ENCODE measurements around the gene IPCEF1.
"Not testable (repeated sequence)": the region's sequence is repeated elsewhere in the genome, so short reads cannot be mapped to it uniquely, and the experiment has no call there.

The IPCEF1 gene

DNA sequence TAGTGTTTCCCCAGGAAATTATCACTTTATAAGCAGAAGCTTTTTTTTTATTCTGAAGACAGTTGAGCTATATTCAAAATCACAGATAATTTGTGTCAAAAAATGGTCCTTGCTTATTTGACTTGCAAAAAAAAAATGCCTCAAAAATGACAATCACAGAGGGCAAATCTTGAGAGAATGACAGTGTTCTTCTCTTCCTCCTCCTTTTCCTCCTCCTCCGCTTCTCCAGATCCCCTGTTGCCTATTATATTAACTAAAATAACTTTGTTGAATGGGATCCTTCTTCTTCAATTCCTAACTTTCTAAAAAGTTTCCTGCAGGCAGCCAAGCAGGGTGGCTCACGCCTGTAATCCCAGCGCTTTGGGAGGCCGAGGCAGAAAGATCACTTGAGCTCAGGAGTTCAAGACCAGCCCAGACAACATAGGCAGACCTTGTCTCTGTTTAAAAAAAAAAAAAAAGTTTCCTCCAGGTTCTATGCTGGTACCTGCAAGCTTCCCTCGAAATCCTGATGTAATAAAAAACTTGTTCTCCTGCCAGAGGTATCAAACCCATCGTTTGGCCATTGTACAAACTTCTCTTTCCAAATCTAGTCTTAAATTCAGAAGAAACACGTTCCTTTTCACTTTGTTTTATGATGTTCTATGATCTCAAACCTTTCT lies 128.6 kb downstream of the IPCEF1 start:
- DNase-seq, result no peak

DNA sequence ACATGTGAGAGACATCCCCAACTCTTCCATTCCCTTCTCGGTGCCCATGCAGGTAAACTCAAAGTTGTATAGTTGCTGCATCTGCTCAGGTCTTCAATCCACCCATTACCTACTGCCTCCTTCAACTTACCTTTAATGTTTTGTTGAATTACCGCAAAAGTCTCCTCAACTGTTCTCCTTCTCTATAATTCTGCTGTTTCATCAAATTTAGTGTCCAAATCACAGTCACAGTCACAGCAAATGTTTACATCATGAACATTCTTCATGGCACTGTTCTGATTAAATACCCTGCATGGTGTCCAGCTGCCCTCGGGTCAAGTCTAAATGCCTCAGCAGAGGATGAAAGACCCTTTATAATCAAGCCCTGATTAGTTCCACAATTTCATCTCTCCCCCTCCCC lies 130.1 kb downstream of the IPCEF1 start:
- no peak for DNase-seq

DNA sequence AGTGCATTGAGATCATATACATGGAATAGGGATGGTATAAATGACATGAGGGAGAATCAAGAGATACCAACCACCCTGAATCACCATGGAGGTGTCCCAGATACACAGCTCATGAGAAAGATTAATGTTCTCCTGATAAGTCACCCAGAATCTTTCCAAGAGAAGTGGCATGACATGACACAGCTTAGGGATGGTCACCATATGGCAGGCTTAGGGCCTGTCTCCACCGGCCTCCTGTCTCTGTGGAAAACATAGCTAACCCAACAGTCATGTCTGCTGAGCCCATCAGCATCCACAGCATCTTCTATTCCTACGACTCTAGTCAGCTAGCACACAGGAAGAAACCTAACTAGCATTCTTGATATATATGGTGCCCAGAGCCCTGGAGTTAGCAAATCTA lies 133.3 kb downstream of the IPCEF1 start:
- DNase-seq, result no peak

DNA sequence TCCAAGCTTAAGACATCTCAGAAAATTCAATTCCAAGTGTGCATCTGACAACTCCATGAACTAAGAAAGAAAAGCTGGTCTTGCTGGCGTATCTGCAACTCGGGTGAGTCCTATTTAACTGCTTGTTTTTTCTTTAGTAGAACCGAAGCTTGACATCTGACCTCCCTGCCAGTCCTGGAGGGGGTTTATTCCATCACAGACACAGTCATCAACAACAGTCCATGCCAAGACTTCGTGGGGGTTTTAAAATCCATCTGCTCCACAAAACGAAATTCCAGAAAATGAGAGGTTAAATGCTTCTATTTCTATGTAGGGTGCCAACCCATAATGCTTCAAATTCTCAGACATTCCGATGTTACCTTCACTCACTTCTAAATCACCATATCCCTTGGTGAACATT lies 133.9 kb downstream of the IPCEF1 start:
- no peak for DNase-seq

DNA sequence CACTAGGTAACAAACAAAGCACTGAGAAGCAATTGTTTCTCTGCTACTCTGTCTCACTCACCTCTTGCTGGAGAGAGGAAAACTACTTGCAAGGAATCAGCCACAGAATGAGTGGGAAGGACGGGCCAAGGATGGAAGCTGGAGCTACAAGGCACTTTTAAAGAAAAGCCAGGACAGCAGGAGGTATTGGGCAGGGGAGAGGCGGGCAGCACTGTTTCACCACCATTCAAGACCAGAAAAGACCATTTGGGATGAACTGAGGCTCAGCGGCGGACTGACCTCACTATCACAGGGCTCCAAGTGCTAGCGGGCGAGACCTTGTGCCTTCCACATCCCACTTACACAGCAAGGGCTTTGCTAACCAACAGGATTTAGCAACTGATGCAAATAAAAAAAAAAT lies 137.4 kb downstream of the IPCEF1 start:
- no peak for DNase-seq

DNA sequence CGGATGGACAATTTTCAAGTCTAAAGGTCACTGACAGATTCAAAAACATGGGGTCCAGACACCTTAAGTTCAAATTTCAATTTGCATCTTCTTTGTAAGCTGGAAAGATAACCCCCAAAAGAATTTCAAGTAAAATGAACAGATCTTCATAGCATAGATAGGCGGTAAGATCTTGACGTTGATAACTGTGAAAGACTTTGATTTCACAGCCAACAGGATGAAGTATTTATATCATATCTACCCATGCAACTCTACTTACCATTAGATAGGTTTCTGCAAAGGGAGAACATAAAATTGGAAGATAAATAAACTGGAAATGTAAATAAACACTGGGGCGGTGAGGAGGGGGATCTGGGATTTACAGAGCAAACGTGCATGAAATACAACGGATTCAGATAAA lies 137.8 kb downstream of the IPCEF1 start:
- DNase-seq, result no peak

DNA sequence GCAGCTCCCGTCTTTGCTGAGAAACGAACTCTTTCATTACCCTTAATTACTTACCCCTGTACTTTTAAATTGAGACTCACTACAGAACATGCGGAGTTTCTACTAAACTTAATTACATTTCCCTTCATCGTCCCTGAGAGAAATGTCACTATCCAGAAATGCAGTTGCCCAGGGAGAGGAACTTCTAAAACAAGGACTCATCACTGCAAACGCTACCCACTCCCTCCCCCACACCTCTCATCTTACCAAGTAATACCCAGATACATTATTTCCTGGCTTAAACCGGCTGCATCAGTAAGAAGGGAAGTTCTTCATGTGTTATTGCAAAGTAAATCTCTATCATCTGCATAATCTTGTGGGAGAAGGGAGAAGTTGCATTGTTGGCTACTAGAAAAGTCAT lies 138.3 kb downstream of the IPCEF1 start:
- DNase-seq, result peak in 1 of 51 donors; percentile 16

DNA sequence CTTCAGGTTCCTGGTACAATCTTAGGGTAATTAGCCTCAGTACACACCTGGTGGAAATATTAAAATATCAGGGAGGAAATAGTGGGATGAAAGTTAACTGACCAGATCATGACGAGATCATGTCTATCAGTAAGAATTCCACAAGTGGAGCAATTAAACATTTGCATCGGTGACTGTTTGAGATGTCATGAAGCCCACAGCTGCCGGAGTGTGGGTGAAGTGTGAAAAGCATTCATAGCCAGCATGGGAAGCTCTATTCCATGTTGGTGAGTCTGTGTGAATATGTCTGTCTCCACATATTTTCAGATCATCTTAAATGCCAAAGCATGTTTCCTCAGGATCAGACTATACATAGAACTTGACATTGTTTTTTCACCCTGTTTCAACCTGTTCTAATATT lies 142.8 kb downstream of the IPCEF1 start:
- no peak for DNase-seq

DNA sequence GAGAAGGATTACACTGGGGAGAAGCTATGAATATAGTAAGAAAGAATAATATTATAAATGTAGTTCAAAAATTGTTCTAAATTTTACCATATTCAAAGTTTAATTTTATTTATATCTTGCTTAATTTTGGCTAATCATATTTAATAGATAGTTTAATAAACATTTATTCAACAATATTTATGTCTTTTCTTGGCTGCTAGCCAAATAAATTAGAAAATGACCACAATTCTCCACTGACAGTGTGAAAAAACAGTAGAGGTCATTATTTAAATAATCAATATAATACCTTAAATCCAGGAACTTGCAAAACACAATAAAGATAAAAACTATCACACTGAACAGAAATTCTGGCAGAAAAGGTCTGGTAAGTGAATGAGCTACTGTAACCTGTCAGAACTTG lies 145.9 kb downstream of the IPCEF1 start:
- no peak for DNase-seq

DNA sequence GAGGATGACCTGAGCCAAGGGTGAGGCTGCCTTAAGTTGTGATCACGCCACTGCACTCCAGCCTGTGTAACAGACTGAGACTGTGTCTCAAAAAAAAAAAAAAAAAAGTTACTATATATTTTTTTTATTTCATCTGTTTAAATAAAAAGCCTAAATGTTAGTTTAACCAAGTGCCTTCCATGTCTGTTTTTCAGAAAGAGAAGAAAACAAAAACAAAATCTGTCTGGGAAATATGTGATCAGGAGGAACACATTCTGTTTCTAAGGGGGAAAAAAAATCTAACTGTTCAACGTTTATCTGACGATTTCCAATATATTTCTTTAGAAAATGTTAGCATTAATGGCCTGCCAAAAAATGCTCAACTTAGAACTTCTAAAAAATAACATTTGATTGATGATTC lies 147.0 kb downstream of the IPCEF1 start:
- no peak for DNase-seq

DNA sequence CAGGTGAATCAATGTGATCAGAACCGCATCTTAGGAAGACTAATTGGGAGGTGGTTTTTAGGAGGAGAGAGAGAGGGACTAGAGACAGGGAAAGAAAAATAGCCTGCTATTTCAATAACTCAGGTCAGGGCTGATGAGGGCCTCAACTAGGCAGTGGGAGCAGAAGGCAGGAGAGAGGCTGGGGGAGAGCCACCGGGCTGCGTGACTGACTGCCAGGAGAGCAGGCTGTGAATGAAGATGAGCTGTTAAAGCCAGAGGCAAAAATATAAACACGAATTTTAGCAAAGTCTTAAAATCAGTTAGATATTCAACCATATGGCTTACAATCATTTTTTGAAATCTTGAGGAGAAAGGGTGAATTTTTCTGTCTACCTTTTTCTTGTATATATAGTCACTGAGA lies 149.6 kb downstream of the IPCEF1 start:
- peak in 1 of 51 donors; percentile 25 for DNase-seq

DNA sequence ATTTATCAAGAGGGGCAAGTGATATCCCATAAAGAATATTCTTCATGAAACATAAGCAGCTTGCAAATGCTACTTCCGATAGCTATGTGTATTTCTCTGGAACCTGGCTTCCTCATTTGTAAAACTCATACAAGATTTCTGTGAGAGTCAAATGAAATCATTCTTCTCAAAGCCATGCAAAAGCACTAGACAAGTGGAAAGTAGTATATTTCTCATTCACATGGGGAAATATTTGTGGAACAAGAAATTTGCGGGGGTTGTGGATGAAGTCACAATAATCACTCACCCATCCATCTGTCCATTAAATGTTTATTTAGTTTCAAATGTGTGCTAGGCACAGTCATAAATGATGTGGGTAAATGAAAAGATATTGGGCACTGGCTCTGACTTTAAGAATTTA lies 150.5 kb downstream of the IPCEF1 start:
- DNase-seq, result no peak

DNA sequence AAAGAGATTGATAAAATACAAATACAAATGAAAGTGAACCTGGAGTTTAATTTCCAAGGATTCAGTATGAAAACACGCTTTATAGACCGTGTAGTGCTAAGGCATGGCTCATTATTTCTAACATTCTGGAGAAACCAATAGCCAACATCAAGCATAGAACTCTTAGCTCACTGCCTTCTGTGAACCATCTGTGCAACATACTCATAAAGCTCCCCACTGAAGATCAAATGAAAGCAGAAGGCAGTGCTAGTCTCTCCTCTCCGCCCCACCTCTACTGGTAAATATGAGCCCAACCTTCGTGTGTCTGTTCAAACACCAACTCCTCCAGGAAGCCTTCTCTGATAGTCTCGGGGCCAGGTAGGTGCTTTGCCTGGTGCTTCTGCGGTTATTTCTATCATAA lies 153.6 kb downstream of the IPCEF1 start:
- no peak for DNase-seq

DNA sequence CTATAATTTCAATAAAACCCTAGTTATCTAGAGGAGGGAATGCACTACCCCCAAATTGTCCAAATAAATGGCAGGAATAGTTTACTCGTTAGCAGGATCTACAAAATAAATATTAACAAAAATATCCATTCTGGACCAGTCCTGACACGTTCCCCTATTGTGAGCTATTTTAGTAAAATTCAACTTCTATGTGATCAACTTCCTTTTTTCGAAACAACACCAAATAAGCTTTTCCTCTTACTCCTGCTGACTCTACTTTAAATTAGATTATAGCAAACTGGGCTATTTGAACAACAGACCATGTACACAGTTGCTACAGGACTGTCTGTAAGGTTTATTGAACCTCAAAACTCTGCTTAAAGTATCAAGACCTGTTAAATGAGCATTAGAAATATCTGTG lies 154.3 kb downstream of the IPCEF1 start:
- DNase-seq, result no peak

DNA sequence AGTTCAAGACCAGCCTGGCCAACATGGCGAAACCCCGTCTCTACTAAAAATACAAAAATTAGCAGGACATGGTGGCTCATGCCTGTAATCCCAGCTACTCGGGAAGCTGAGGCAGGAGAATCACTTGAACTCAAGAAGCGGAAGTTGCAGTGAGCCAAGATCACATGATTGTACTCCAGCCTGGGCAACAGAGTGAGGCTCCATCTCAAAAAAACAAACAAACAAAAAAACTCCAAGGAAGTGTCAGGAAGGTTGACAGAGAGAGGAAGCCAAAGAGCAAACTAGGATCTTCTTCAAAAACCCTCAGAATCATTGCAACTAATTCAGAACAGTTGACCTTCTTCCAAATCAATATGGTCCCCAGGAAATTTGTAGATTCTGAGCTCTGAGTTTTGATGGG lies 154.9 kb downstream of the IPCEF1 start:
- DNase-seq, result not testable (repeated sequence)

DNA sequence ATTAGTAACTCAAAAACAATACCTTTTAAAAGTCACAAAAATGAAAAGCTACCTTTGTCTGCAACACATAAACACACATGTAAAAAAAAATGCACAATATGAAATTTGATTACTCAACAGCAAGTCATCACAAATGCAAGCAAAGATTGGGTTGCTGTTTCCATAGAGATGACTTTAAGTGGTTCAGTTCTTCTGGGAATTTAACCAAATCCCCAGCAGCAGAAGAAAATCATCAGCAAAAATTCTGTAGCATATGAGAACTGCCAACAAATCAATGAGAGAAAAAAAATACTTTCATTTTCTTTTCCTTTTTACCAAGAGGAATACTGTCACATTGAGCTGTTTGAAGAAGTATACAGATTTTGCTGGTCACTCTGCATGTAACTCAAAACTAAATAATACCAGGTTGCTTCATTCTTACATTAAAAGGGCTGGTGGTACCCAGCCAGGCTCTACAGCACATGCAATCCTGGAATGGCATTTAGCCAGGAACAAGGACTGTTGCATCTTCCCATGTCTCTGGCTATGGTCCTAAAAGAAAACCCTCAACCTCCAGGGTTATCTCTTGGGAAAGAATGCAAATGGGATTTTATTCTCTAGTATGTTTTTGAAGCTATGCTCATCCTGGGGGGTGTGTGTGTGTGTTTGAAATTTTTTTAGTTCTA lies 159.3 kb downstream of the IPCEF1 start:
- DNase-seq, result no peak

DNA sequence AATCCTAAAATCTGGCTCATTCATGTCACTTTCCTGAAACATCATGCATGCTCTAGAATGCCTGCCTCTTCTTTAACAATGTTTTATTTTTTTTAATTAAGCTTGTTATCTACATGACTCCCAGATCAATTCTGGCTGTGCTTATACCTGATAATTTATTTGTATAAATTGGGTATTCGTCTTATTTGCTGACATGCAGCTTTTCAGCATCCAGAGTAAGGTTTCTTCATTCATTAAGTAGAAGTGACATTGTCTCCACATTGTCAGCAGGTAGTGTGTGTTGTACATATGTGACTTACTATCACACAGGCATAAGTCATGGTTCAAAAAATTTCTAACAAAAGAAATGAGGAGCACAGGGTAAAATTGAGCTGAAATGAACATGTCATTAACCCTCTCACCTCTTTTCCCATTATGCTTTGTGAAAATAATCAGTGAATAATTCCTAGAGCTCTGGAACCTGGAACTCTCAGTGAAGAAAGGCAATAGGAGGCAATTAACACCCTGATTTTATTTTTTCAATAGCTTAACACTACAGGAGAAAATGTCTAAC lies 160.2 kb downstream of the IPCEF1 start:
- DNase-seq, result no peak

DNA sequence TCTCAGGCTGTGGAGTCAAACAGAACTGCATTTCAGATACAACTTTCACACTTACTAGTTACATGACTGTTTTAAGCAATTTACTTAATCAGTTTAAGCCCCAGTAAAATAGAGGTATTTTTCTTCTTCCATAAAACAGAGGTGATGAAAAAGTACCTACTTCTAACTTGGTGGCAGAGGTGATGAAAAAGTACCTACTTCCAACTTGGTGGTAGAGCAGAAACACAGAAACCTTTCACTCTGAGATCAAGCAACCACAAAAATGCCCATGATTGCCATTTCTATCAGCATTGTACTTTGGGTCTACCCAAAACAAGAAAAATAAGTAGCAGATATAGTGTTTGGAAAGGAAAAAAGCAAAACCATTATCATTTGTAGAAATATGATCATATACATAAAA lies 168.9 kb downstream of the IPCEF1 start:
- DNase-seq, result no peak

DNA sequence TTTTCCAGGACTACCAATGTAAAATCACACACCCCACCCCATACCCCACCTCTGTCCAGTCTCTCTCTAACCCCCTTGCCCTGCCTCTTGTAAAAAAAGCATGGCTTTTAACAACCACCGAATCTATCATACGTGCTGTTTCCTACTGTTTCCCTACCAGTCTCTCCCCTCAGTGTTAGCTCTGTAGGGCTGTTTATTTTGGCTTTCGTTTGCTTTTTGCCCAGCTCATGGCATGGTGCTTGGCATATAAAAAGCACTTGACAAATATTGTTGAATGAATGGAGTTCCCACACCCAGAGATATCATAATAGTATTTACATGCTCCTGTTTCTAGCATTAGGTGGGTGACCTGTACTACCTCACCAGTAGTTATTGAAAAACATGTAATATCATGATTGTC lies 169.4 kb downstream of the IPCEF1 start:
- no peak for DNase-seq

DNA sequence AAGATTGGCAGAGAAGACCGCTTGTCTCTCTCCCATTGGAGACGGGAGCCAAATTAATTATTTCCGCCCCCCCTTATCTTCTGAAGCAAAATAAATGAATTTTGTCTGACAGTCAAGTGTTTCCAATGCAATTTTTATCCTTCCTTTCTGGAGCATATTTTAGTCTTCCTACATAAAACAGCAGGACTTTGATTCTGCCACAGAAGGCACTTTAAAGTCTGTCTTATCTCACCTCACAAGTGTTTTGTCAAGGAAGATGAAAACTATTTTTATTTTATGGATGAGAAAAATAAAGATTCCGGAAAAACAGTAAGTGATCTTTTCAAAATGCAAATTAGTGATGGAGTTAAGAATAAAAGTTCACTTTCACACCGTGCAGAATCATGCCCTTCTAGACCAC lies 177.2 kb downstream of the IPCEF1 start:
- no peak for DNase-seq

DNA sequence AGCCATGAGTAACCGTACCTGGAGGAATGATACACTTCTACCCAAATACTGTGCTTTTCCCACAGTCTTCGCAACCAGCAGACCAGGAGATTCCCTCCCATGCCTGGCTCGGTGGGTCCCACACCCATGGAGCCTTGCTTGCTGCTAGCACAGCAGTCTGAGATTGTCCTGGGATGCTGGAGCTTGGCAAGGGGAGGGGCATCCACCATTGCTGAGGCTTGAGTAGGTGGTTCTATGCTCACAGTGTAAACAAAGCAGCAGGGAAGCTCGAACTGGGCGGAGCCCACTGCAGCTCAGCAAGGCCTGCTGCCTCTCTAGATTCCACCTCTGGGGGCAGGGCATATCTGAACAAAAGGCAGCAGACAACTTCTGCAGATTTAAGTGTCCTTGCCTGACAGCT lies 184.2 kb downstream of the IPCEF1 start:
- not testable (repeated sequence) for DNase-seq

DNA sequence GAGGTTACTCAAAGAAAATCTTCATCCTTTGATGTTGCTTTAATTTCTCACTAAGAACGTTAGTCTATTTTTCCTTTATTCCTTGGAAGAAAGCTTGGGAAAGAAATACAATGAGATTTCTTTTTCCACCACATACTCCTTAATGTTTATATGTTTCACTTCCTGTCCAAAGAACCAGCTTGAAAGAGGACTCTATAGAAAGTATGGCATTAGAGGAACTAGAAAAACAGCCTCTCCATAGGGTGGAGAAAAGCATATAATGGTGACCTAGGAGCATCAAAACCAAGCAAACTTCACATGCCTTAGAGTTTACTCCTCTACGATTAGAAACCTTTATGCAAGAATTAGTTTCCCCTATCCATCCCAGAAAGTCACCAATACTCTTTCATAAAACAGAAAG lies 186.5 kb downstream of the IPCEF1 start:
- no peak for DNase-seq

DNA sequence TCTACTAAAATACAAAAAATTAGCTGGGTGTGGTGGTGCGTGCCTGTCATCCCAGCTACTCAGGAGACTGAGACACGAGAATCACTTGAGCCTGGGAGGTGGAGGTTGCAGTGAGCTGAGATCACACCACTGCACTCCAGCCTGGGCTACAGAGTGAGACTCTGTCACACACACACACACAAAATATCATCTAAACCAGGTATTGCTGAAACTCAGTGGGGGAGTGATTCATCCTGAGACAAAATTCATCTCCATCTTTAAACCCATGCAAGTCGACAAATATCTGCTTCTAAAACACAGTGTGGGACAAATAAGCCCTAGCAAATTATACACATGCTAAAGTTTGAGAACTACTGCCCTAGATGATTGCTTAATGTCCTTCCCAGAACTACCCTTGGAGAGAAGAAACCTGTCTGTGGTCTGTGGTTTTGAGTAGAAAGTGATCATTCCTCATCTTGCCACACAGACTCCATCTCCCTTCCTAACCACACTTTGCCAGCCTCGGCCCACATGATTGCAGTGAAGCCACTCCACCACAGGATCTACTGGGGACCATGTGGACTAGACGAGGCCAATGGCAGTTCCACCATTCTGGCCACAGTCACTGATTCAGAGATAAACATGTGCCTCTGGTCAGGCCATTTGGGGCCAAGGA lies 187.3 kb downstream of the IPCEF1 start:
- DNase-seq, result peak in 7 of 51 donors; percentile 9 to 56 (median 20)

All from hypothalamus (tissue), 51 donors.